HG03439 (cell line): ENCODE results near the gene SMIM28.

Experiments
- ATAC-seq: cut with Tn5 transposase; IDR thresholded peaks from one replicate; pipeline ENCODE4 v1.9.1; 2021; ENCODE audit warnings: mild to moderate bottlenecking, moderate library complexity; ENCODE audit not compliant: unreplicated experiment

Gene SMIM28

GRCh38 chr6:138372711-138373463 lies 4.8 kb upstream of the SMIM28 start:
- ATAC-seq = no peak

GRCh38 chr6:138374230-138374629 lies 3.5 kb upstream of the SMIM28 start:
- no peak for ATAC-seq

- no peak for ATAC-seq
Observed at GRCh38 chr6:138374815-138375214, 2.9 kb upstream of the SMIM28 start.

GRCh38 chr6:138377042-138377441 lies 663 bp upstream of the SMIM28 start:
- no peak for ATAC-seq

- ATAC-seq = no peak
Observed at GRCh38 chr6:138378463-138378862, 758 bp downstream of the SMIM28 start.

GRCh38 chr6:138382498-138383265 lies 5.0 kb downstream of the SMIM28 start:
- no peak for ATAC-seq

- no peak for ATAC-seq
Observed at GRCh38 chr6:138383776-138384175, 6.1 kb downstream of the SMIM28 start.

- ATAC-seq = no peak
Observed at GRCh38 chr6:138386897-138387296, 9.2 kb downstream of the SMIM28 start.

GRCh38 chr6:138387577-138388368 lies 10.1 kb downstream of the SMIM28 start:
- ATAC-seq = no peak

- ATAC-seq = no peak
Observed at GRCh38 chr6:138389551-138389950, 11.8 kb downstream of the SMIM28 start.

GRCh38 chr6:138393871-138394783 lies 16.4 kb downstream of the SMIM28 start:
- no peak for ATAC-seq

GRCh38 chr6:138396709-138397108 lies 19.0 kb downstream of the SMIM28 start:
- ATAC-seq = no peak

GRCh38 chr6:138397128-138398122 lies 19.7 kb downstream of the SMIM28 start:
- ATAC-seq = no peak

GRCh38 chr6:138400326-138400725 lies 22.6 kb downstream of the SMIM28 start:
- ATAC-seq = no peak

GRCh38 chr6:138401960-138402837 lies 24.5 kb downstream of the SMIM28 start:
- no peak for ATAC-seq

GRCh38 chr6:138402838-138403187 lies 25.1 kb downstream of the SMIM28 start:
- no peak for ATAC-seq

GRCh38 chr6:138403324-138403800 lies 25.7 kb downstream of the SMIM28 start:
- ATAC-seq = peak; percentile 27
